ENCODE results near the gene HMCN2.

- TF ChIP-seq TEAD4 (IDR thresholded peaks at IDR 0.05) (no peak), NFIC (IDR thresholded peaks at IDR 0.05) (no peak), REST (IDR thresholded peaks at IDR 0.05; ENCODE audit: low read depth) (no peak), EGR1 (IDR thresholded peaks at IDR 0.05) (no peak), YY1 (IDR thresholded peaks at IDR 0.05; ENCODE audit: low read depth) (no peak), RAD21 (IDR thresholded peaks at IDR 0.05; ENCODE audit: low read depth) (no peak), EP300 (IDR thresholded peaks at IDR 0.05; ENCODE audit: borderline replicate concordance) (no peak), ZBTB7A (IDR thresholded peaks at IDR 0.05; ENCODE audit: low read depth) (no peak), USF1 (IDR thresholded peaks at IDR 0.05) (no peak), TAF1 (IDR thresholded peaks at IDR 0.05; ENCODE audit: low read depth) (no peak), MAX (IDR thresholded peaks at IDR 0.05) (no peak), CEBPB (IDR thresholded peaks at IDR 0.05) (no peak), CREB1 (IDR thresholded peaks at IDR 0.05; ENCODE audit: low read depth) (no peak), FOXM1 (IDR thresholded peaks at IDR 0.05; ENCODE audit: borderline replicate concordance, low read depth) (no peak)
Measured at GRCh38 chr9:130468566-130468965, 203.0 kb downstream of the HMCN2 start.
